CD8-positive, alpha-beta memory T cell (primary cell): Measurements from ENCODE around the gene PATL1. TPM values are rescaled to one million over a fixed set of nuclear protein-coding genes. Genes with fewer than 3 reads are reported as not detected.

Experiments
- CTCF ChIA-PET: fragments of 350-600 bp; sonication (Branson Sonifier 250); formaldehyde crosslinking; loops from one replicate; lab custom pipeline; 2021; ENCODE audit warnings: antibody characterized with exemption; lab: Charles Lee
- POLR2A ChIA-PET: fragments of 350-600 bp; sonication (Branson Sonifier 250); formaldehyde crosslinking; loops from one replicate; lab custom pipeline; 2021; ENCODE audit warnings: antibody characterized with exemption; lab: Charles Lee
- DNase-seq, 5 donors: peaks; one replicate each; pipeline versions ENCODE4 v3.0.0 to v3.0.0-alpha.2; 2020 to 2022; ENCODE audit warnings: mixed read lengths in 1 of 5
- H3K27ac ChIP-seq: one replicate; pipeline ENCODE4 v1.7.0; 2013; ENCODE audit warnings: low read depth, mild to moderate bottlenecking, low read length, moderate library complexity
- H3K27me3 ChIP-seq: 2 replicates; pipeline ENCODE4 v1.7.0; 2013; ENCODE audit warnings: low read length, mild to moderate bottlenecking; ENCODE audit not compliant: insufficient read depth, poor library complexity, severe bottlenecking
- H3K36me3 ChIP-seq: 2 replicates; pipeline ENCODE4 v1.7.0; 2013; ENCODE audit warnings: mild to moderate bottlenecking, low read length, moderate library complexity; ENCODE audit not compliant: insufficient read depth
- H3K4me1 ChIP-seq: 2 replicates; pipeline ENCODE4 v1.7.0; 2013; ENCODE audit warnings: mild to moderate bottlenecking, low read length, moderate library complexity; ENCODE audit not compliant: insufficient read depth
- H3K4me3 ChIP-seq: 2 replicates; pipeline ENCODE4 v1.7.0; 2013; ENCODE audit warnings: mild to moderate bottlenecking, low read length
- H3K9me3 ChIP-seq: 2 replicates; pipeline ENCODE4 v1.7.0; 2013; ENCODE audit warnings: mild to moderate bottlenecking, low read length
- H3K27ac Mint-ChIP-seq, 8 donors: one replicate each; pipeline ENCODE4 v1.8.0; 2020 to 2021; ENCODE audit warnings: mixed read lengths in 8 of 8, mild to moderate bottlenecking in 6 of 8, inconsistent platforms in 3 of 8, moderate library complexity in 3 of 8
- H3K27me3 Mint-ChIP-seq, 2 donors: one replicate each; pipeline ENCODE4 v1.8.0; 2020 to 2021; ENCODE audit warnings: mixed read lengths in 2 of 2, mild to moderate bottlenecking in 1 of 2, moderate library complexity in 1 of 2
- H3K36me3 Mint-ChIP-seq, 3 donors: one replicate each; pipeline ENCODE4 v1.8.0; 2020 to 2021; ENCODE audit warnings: mixed read lengths in 3 of 3, inconsistent platforms in 1 of 3, mild to moderate bottlenecking in 1 of 3
- H3K4me1 Mint-ChIP-seq, 3 donors: one replicate each; pipeline ENCODE4 v1.8.0; 2020 to 2021; ENCODE audit warnings: mixed read lengths in 3 of 3, inconsistent platforms in 1 of 3, mild to moderate bottlenecking in 1 of 3
- H3K4me3 Mint-ChIP-seq, 7 donors: one replicate each; pipeline ENCODE4 v1.8.0; 2020 to 2021; ENCODE audit warnings: mixed read lengths in 7 of 7, mild to moderate bottlenecking in 6 of 7, moderate library complexity in 4 of 7, inconsistent platforms in 2 of 7
- H3K9me3 Mint-ChIP-seq, 5 donors: one replicate each; pipeline ENCODE4 v1.8.0; 2020 to 2022; ENCODE audit warnings: mixed read lengths in 5 of 5, mild to moderate bottlenecking in 3 of 5, moderate library complexity in 2 of 5, inconsistent platforms in 1 of 5
- polyA plus RNA-seq: library from polyadenylated mRNA; unstranded; fragments of 300-500 nt; fragmentation: Illumina TruSeq; gene quantifications from one replicate; pipeline ENCODE4 v1.2.3, GENCODE V29; 2021
- total RNA-seq, 2 experiments: library from RNA; stranded (reverse); gene quantifications; one replicate each; pipeline ENCODE4 v1.2.3, GENCODE V29; 2021

PATL1 gene
- total and polyA plus RNA-seq, 3 experiments from 2014 or later = 7.5 to 65.8 (median 61.3) TPM

- Histone ChIP-seq H3K9me3 (no peaks in the 10 kb centered on the region), H3K27me3 (no peaks in the 10 kb centered on the region), H3K4me1 (peaks cover 23% of the 10 kb centered on the region), H3K4me3 (no peak overlapping the region), H3K36me3 (peaks cover 2% of the 10 kb centered on the region), H3K27ac (no peak overlapping the region)
- no peak for DNase-seq
- H3K27ac Mint-ChIP-seq = peak overlapping the region in 1 of 8 donors; percentile 6
- peaks cover 25 to 33% (median 31%) of the 10 kb centered on the region in 3 donors for H3K4me1 Mint-ChIP-seq
- CTCF ChIA-PET = interaction anchor here (1.0 to 1.3 kb wide), 3 partner anchors 9 to 134 kb away, joined by 3 to 4 read pairs (median 4); no protein-coding TSS in a partner anchor
- H3K36me3 Mint-ChIP-seq = peaks cover 3 to 22% (median 5%) of the 10 kb centered on the region in 3 donors
- no peaks in the 10 kb centered on the region for H3K9me3 Mint-ChIP-seq
- POLR2A ChIA-PET = no interaction called here
- H3K27me3 Mint-ChIP-seq = peaks cover 7% of the 10 kb centered on the region in 2 donors
- H3K4me3 Mint-ChIP-seq = peak overlapping the region in 2 of 7 donors; percentile 12 to 52
These were observed 2.6 kb upstream of the PATL1 start for GRCh38 chr11:59671471-59671870.

- Mint-ChIP-seq H3K9me3 (no peaks in the 10 kb centered on the region), H3K27me3 (no peaks in the 10 kb centered on the region), H3K27ac (peak overlapping the region; percentile 99 to 100 (median 100)), H3K4me1 (peaks cover 31 to 48% (median 43%) of the 10 kb centered on the region in 3 donors), H3K36me3 (peaks cover 5 to 40% (median 7%) of the 10 kb centered on the region in 3 donors), H3K4me3 (peak overlapping the region; percentile 96 to 99 (median 98))
- CTCF ChIA-PET = interaction anchor here (0.7 to 2.3 kb wide), 13 partner anchors 10 to 120 kb away, joined by 3 to 14 read pairs (median 4); partner anchors contain the start of genes OSBP and STX3
- POLR2A ChIA-PET = interaction anchor here (0.6 to 2.7 kb wide), 9 partner anchors 53 to 498 kb away, joined by 3 to 59 read pairs (median 7); partner anchors contain the start of genes OSBP and STX3
- H3K4me3 ChIP-seq = peak overlapping the region; percentile 72
- H3K36me3 ChIP-seq = peaks cover 12% of the 10 kb centered on the region
- peaks cover 23% of the 10 kb centered on the region for H3K4me1 ChIP-seq
- no peak for DNase-seq
- H3K27me3 ChIP-seq = no peaks in the 10 kb centered on the region
- H3K9me3 ChIP-seq = no peaks in the 10 kb centered on the region
- H3K27ac ChIP-seq = peak overlapping the region; percentile 97
These were observed 773 bp upstream of the PATL1 start for GRCh38 chr11:59669611-59670009.

GRCh38 chr11:59668188-59668949, 468 bp downstream of the PATL1 start:
- Mint-ChIP-seq H3K9me3 (no peaks in the 10 kb centered on the region), H3K27me3 (no peaks in the 10 kb centered on the region), H3K4me3 (peak overlapping the region; percentile 86 to 99 (median 96)), H3K27ac (peak overlapping the region; percentile 87 to 100 (median 94)), H3K4me1 (peaks cover 36 to 59% (median 50%) of the 10 kb centered on the region in 3 donors), H3K36me3 (peaks cover 5 to 51% (median 7%) of the 10 kb centered on the region in 3 donors)
- CTCF ChIA-PET = interaction anchor here (1.0 to 2.3 kb wide), 9 partner anchors 11 to 119 kb away, joined by 3 to 14 read pairs (median 4); partner anchors contain the start of gene OSBP
- Histone ChIP-seq H3K4me3 (peak overlapping the region; percentile 73), H3K36me3 (peaks cover 15% of the 10 kb centered on the region), H3K9me3 (no peaks in the 10 kb centered on the region), H3K27me3 (no peaks in the 10 kb centered on the region), H3K27ac (peak overlapping the region; percentile 97), H3K4me1 (peaks cover 23% of the 10 kb centered on the region)
- POLR2A ChIA-PET = interaction anchor here (1.4 to 2.7 kb wide), 6 partner anchors 52 to 131 kb away, joined by 3 to 59 read pairs (median 10); partner anchors contain the start of genes OSBP and STX3
- DNase-seq = peak in 2 of 5 donors; percentile 63 to 71

- no peaks in the 10 kb centered on the region for H3K9me3 Mint-ChIP-seq
- POLR2A ChIA-PET = interaction anchor here (2.7 kb wide), 1 partner anchor 51 kb away, joined by 59 read pairs; the partner anchor contains the start of gene OSBP
These were observed 1.0 kb downstream of the PATL1 start for GRCh38 chr11:59667812-59668187.

GRCh38 chr11:59666969-59667368, 1.9 kb downstream of the PATL1 start:
- Histone ChIP-seq H3K4me1 (peaks cover 23% of the 10 kb centered on the region), H3K4me3 (no peak overlapping the region), H3K27me3 (no peaks in the 10 kb centered on the region), H3K36me3 (peaks cover 19% of the 10 kb centered on the region), H3K9me3 (no peaks in the 10 kb centered on the region), H3K27ac (no peak overlapping the region)
- DNase-seq = no peak
- Mint-ChIP-seq H3K9me3 (no peaks in the 10 kb centered on the region), H3K36me3 (peaks cover 5 to 62% (median 7%) of the 10 kb centered on the region in 3 donors), H3K27me3 (no peaks in the 10 kb centered on the region), H3K4me3 (peak overlapping the region; percentile 4 to 99 (median 94)), H3K4me1 (peaks cover 45 to 68% (median 55%) of the 10 kb centered on the region in 3 donors), H3K27ac (peak overlapping the region in 7 of 8 donors; percentile 14 to 100 (median 92))
- CTCF ChIA-PET = no interaction called here
- POLR2A ChIA-PET = interaction anchor here (0.9 kb wide), 1 partner anchor 51 kb away, joined by 3 read pairs; no protein-coding TSS in a partner anchor

More at GRCh38 chr11:59667812-59668187, 1.0 kb downstream of the PATL1 start:
- CTCF ChIA-PET = interaction anchor here (1.3 kb wide), 1 partner anchor 25 kb away, joined by 4 read pairs; no protein-coding TSS in a partner anchor
- Mint-ChIP-seq H3K4me1 (peaks cover 42 to 65% (median 55%) of the 10 kb centered on the region in 3 donors), H3K4me3 (peak overlapping the region; percentile 86 to 99 (median 96)), H3K36me3 (peaks cover 5 to 57% (median 7%) of the 10 kb centered on the region in 3 donors), H3K27me3 (no peaks in the 10 kb centered on the region), H3K27ac (peak overlapping the region; percentile 87 to 100 (median 94))
- no peak for DNase-seq
- H3K27ac ChIP-seq = peak overlapping the region; percentile 97
- no peaks in the 10 kb centered on the region for H3K9me3 ChIP-seq
- peaks cover 23% of the 10 kb centered on the region for H3K4me1 ChIP-seq
- H3K4me3 ChIP-seq = peak overlapping the region; percentile 73
- no peaks in the 10 kb centered on the region for H3K27me3 ChIP-seq
- peaks cover 15% of the 10 kb centered on the region for H3K36me3 ChIP-seq

GRCh38 chr11:59660621-59661020, 8.2 kb downstream of the PATL1 start:
- CTCF ChIA-PET = no interaction called here
- H3K4me1 ChIP-seq = no peaks in the 10 kb centered on the region

GRCh38 chr11:59659981-59660380, 8.9 kb downstream of the PATL1 start:
- Mint-ChIP-seq H3K36me3 (peaks cover 0 to 86% (median 17%) of the 10 kb centered on the region in 3 donors), H3K27ac (peak overlapping the region in 3 of 8 donors; percentile 6 to 94 (median 18)), H3K27me3 (no peaks in the 10 kb centered on the region), H3K4me3 (no peak overlapping the region), H3K4me1 (peaks cover 31 to 42% (median 38%) of the 10 kb centered on the region in 3 donors), H3K9me3 (no peaks in the 10 kb centered on the region)
- H3K4me3 ChIP-seq = no peak overlapping the region
- ChIA-PET CTCF (interaction anchor here (0.6 kb wide), 1 partner anchor 9 kb away, joined by 3 read pairs; the partner anchor contains the start of gene PATL1), POLR2A (no interaction called here)
- H3K27me3 ChIP-seq = no peaks in the 10 kb centered on the region
- DNase-seq = no peak
- H3K4me1 ChIP-seq = no peaks in the 10 kb centered on the region
- H3K27ac ChIP-seq = no peak overlapping the region
- no peaks in the 10 kb centered on the region for H3K9me3 ChIP-seq
- H3K36me3 ChIP-seq = peaks cover 52% of the 10 kb centered on the region

More at GRCh38 chr11:59660621-59661020, 8.2 kb downstream of the PATL1 start:
- POLR2A ChIA-PET = no interaction called here
- Mint-ChIP-seq H3K4me3 (peak overlapping the region in 1 of 7 donors; percentile 4), H3K27me3 (no peaks in the 10 kb centered on the region), H3K36me3 (peaks cover 0 to 86% (median 15%) of the 10 kb centered on the region in 3 donors), H3K9me3 (no peaks in the 10 kb centered on the region), H3K27ac (peak overlapping the region in 5 of 8 donors; percentile 6 to 94 (median 18)), H3K4me1 (peaks cover 34 to 47% (median 44%) of the 10 kb centered on the region in 3 donors)
- Histone ChIP-seq H3K27me3 (no peaks in the 10 kb centered on the region), H3K9me3 (no peaks in the 10 kb centered on the region), H3K36me3 (peaks cover 51% of the 10 kb centered on the region), H3K4me3 (no peak overlapping the region), H3K27ac (no peak overlapping the region)
- DNase-seq = no peak
